Epidermal melanocyte (primary cell): ENCODE measurements around the gene USF3.

Source experiments
- DNase-seq: peaks from one replicate; pipeline ENCODE4 v3.0.0; 2011; ENCODE audit warnings: low spot score; ENCODE audit not compliant: insufficient read length

The USF3 gene, protein sequence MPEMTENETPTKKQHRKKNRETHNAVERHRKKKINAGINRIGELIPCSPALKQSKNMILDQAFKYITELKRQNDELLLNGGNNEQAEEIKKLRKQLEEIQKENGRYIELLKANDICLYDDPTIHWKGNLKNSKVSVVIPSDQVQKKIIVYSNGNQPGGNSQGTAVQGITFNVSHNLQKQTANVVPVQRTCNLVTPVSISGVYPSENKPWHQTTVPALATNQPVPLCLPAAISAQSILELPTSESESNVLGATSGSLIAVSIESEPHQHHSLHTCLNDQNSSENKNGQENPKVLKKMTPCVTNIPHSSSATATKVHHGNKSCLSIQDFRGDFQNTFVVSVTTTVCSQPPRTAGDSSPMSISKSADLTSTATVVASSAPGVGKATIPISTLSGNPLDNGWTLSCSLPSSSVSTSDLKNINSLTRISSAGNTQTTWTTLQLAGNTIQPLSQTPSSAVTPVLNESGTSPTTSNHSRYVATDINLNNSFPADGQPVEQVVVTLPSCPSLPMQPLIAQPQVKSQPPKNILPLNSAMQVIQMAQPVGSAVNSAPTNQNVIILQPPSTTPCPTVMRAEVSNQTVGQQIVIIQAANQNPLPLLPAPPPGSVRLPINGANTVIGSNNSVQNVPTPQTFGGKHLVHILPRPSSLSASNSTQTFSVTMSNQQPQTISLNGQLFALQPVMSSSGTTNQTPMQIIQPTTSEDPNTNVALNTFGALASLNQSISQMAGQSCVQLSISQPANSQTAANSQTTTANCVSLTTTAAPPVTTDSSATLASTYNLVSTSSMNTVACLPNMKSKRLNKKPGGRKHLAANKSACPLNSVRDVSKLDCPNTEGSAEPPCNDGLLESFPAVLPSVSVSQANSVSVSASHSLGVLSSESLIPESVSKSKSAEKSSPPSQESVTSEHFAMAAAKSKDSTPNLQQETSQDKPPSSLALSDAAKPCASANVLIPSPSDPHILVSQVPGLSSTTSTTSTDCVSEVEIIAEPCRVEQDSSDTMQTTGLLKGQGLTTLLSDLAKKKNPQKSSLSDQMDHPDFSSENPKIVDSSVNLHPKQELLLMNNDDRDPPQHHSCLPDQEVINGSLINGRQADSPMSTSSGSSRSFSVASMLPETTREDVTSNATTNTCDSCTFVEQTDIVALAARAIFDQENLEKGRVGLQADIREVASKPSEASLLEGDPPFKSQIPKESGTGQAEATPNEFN (N-terminal part only)

DNA sequence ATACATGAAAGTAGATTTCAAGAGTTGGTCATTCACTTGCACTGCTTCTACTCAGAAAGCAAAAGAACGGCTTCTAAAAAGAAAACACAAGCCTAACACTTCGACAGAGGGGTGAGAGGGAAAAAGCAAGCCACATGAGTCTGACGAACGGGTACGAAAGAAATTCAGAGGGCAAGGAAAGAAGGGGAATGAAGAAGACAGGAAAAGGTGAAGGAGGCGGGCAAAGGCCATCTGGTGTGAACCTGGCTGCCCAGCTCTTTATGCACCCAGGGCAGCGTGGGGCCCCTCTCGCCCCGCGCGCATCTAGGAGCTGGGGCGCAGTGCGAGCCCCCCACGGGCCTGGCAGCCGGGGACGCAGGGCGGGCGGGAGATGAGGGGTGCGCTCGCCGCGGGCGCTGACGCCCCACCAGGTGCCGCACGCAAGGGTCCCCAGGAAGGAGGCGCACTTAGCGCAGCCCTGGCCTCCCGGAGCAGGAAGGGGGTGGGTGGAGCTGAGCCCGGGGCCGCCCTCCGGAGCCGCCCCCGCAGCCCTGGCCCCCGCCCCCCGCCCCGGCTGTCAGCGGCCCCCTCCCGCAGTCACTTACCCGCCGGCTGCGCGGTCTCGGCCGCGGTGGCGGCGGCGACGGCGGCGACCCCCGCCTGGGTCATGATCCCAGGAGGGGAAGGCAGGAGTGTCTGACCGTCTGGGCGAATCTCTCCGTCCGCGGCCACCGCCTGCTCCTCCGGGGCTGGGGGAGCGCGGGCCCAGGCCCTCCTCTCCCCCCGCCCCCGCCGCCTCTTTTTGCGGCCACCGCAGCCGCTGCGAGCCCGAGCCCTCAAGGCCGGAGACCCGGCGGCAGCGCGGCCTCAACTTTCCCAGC lies at the start of gene USF3:
Gene USF3, minus strand, starts transcription at position 857 of the 860 bp plus-strand sequence. CDS start 21,764 bp downstream, outside the sequence.
- peak; percentile 49 for DNase-seq

DNA sequence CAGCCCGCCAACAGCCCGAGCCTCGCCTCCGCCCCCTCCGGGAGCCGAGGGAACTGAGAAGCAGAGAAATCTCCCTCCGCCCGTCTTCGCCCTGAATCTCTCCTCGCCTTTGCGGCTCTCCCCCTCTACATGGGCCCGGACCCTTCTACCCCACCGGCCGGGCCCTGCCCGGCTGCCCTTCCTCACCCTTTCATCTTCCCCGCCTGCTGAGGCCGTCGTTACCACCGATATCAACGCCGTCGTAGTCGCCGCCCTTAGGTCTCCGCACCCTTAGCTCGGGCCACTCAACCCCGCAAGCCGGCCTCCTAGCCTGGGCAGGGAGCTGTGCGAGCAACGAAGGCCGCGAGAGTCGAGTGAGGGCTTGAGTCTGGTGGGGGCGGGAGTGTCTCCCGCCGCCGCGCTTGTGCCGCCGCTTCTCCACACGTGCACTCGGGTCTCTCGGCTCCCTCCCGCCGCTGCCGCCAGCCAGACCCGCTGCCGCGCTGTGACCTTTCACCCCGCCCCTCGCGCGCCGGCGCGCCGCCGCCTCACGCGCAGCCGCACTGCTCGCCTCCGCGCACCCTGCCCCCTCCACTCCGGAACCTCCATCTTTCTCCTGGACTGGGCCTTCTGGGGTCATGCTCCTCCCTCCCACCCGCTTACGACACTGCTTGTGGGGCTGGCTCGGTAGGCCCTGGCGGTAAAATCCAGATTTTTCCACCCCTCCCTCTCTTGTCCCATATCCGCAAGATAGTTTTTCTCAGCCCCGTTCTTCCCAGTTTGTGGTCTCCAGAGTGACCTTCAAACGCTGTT lies 49.5 kb upstream of the USF3 start, which contains the start of gene NAA50:
Gene NAA50, minus strand, starts transcription at position 494 of the 792 bp plus-strand sequence. Its CDS starts 300 bp downstream, at position 194.
- DNase-seq: peak; percentile 78

DNA sequence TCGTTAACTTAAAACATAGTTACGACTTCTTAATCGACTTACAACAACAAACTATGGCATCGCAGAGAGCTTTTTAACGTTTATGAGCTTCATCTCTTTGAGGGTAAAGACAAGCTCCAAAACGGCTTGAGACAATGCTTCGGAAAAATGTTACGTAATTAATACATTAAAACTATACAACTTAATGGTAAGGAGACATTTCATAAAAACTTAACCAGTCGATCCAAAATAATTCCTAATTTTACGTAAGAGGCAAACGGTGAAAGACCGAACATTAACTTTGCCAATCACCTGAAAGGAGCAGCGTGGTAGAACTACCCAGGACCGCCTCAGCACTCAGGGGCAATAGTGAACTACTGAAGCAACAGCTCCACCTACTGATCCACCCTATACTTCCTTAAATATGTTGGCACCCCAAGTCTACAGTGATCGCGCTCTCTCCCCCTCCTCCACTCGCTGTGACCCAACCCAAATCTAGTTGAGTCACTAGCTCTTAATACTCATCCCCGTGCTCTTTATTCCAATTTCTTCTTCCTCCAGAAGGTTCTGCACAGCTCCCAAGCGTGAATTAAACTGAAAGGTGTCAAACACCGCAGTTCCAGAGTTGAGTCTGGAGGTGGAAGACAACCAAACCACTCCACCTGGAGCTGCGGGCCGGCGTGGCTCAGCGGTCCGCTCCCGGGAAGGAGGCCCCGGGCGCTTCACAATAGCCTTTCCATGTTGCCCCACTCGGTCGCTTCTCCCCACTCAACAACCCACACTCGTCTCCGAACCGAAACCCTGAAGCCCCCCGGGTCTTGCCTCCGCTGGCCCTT lies 48.7 kb upstream of the USF3 start:
- peak; percentile 67 for DNase-seq

DNA sequence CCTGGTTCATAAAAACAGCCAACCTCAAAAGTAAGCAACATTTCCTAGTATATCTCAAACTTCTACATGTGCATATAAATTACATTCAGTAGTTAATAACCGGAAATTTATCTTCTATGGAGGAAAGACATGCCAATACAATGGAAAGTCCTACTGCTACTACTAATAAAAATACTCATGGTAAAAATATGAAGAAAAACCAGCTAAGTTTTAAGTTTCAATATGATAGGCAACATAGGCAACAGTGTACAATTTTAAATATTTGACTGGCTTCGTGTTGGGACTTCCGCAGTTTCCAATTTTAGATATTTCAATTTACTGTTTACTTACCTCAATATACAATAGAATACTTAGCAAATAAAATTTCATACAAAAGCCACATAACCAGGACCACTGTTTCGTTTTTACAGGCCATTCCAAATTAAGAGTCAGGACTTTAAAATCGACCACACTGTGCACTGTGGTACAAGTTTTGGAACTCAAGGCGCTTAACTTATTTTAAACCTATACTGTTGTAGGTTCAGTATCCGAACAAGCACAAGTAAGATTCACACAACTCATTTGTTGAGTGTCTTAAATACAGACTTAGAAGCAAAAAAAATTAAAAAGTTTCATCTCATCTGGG lies 46.7 kb upstream of the USF3 start:
- DNase-seq: no peak

DNA sequence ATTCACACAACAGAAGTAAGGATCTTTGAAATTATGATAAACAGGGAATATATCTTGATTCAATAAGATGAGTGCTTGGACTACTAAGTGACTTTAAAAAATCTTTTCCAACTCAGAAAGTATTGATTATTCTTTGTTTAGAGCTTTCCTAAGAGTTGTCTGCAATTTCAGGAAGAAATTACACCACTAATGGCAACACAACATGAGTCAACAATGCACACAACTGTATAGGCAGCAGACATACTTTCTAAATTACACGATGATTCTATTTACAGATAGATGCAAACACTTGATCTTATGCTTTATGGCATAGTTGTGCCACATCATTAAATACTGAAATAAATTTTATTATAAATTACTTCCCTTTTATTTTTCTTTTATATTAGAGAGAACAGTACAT lies 45.2 kb upstream of the USF3 start:
- no peak for DNase-seq

DNA sequence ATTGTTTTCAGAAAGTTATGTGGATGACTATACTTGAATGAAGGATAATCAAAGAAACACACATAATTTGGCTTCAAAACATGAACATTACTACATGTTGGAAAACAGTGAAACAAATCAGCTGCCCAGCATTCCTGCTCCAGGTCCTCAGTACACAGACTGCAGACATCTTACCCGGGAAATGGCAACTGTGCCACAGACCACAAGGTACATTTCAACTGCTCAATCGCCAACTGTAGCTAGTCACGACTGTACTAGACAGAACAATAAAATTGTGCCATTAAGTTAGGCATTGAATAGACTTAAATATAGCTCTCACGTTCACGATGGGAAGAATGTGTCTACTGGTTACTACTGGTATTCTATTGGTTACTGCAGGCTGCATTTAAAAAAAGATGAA lies 44.6 kb upstream of the USF3 start:
- DNase-seq: no peak

DNA sequence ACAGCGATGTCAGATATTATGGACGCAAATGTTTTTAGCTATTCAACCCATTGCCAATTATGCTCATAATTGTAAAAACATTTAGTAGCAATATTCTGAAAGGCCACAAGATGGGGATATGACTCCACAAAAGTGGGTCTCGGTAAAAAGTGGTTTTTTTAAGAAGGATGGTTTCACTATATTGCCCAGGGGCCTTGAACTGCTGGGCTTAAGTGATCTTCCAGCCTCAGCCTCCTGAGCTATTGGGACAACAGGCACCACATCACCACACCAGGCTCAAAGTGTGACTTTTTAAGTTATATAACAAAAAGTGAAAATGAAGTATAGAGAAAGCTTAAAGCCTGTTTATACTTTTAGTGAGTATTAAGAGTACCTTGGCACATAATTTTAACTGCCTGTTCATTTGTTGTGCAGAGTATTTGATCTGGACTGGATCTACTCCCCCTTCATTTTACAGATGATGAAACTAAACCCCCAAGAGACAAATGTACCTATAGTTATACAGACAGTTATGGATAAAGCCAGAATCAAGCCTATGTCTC lies 40.2 kb upstream of the USF3 start:
- no peak for DNase-seq

DNA sequence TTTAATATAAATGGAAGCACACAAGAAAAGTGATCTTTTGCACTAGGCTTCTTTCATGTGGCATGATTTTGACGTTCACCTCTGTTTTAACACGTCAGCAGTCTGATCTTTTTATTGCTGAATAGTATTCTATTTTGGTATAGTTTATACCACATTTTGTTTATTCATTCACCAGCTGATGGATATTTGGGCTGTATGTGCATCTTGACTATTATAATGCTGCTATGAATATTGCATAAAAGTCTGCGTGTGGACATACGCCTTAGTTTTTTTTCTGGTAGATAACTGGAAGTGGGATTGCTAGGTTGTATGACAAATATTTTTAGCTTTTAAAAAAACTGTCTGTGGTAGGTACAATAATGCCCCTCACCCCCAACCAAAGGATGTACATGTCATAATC lies 35.3 kb upstream of the USF3 start:
- DNase-seq: no peak

DNA sequence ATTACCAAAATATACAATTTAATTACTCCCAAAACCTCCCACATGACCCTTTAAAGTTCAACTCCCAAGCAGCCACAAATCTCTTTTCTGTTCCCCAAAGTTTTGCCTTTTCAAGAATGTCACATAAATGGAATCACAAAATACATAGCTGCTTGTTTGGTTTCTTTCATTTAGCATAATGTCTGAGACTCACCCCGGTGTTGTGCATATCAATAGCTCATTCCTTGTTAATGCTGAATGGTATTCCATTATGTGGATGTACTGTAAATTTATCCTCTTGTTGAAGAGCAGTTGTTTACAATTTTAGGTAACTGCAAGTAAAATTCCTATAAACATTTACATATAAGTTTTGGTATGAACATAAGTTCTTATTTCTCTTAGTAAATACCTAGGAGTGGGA lies 34.1 kb upstream of the USF3 start:
- no peak for DNase-seq

DNA sequence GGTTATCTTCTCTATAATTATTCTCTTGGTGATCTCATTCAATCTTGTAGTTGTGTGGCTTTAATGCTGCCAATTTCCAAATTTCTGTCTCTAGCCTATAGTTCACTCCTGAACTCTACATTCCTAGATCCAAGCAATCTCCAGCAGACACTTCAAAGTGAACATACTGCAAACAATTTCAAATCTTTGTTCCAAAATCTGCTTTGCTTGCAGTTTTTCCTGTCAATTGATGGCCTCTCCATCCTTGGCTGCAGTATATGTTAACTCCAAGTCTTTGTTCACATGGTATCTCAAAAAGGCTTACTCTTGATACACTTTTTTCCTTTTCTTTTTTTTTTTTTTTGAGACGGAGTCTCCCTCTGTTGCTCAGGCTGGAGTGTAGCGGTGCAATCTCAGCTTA lies 32.2 kb upstream of the USF3 start:
- DNase-seq: no peak

DNA sequence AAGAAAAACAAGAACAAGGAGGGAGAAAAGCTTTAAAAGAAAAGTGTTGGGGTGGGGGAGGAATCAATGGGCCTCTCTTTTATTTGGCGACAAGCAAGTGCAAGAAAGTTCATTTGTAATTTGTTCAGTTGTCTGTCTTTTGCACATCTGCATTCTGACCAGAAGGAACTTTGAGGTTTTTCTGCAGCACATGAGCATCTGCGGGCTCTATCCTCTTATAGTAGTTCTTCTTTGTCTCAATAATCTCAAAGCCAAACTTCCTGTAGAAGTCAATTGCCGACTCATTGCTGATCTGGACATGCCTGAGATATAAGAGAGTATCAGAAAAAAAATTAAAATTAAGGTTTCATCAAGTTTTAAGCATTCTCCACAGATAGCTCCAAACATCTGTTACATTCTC lies 25.2 kb upstream of the USF3 start:
- no peak for DNase-seq

DNA sequence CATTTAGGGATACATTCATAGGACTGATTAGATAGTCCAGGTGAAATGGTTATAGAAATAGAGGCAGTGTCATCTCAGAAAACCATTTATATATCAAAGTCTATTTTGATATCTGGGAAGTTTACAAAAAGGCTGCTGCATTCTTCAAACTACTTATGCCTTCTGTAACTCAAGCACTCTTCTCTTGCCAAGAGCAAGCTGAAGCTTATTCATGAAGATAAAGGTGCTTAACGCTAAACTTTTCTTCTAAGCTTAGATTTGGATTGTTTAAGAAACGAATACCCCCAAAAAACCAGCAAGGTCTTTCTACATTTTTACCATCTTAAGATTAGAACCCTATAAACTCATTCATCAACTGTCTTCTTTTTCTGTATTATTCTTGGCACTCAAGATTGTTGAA lies 23.3 kb upstream of the USF3 start:
- no peak for DNase-seq

DNA sequence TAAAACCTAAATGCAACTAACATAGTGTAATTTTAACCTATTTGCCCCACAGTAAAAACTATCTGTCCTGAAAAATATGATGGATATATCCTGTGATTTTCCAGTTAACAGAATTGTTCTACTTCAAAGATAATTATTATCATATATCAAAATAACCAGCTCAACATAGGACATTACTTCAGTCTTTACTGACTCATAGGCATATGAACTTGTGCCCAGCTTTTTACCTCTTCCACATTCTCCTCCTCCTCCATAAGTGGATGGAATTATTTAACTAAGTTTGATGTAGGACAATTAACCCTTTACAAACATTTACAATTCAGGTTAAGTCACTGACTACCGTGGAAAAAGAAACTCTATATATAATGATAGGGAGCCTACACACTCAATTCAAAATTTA lies 22.9 kb upstream of the USF3 start:
- no peak for DNase-seq

DNA sequence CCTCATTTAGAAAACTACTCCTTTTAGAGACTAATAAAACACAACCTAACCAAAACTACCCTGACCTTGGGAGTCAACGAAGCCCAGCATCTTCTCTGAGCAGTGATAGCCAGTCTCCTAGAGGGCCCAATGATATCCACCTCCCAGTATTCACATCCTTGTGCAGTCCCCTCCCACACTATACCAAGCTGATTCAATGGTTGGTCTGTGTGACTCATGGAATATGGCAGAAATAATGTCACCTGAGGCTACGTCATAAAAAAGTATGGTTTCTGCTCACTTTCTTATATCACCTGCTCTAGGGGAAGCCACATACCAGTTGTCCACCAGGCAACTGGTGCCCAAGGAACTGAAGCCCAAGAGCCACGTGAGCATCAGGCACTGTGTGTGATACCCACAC lies 21.4 kb upstream of the USF3 start:
- DNase-seq: no peak

DNA sequence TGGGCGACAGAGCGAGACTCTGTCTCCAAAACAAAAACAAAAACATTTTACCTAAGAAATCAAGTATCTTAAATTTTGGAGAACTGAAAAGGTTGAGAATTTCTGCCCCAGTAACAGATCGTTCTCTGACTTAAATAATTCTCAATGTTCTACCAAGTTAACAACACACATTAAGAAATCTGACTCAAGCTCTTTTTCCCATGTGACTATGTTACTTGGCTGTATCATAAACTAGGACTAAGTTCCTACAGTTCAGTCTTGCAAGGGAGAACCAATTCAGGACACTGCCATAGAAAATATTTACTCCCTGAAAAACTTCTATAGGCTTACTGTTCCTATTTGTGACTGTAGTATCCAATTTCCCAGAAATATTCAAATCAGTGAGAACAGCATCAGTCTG lies 20.9 kb upstream of the USF3 start:
- no peak for DNase-seq

DNA sequence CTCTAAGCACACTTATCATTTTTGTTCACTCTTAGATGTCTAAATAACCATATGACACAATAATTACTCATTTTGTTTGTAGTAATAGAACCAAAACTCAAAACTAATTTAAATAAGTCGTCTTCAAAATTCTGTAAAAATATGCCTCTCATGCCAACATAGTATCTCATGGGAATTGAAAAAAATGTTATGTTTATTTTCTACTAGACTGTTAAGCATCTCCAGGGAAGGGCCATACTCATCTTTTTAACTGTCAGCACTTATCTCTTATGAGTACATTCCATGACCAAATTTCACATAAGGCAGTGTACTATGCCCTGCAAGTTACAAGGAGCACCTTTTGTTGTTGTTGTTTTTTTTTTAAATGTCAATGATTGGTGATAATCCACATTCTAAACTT lies 18.3 kb upstream of the USF3 start:
- DNase-seq: no peak

DNA sequence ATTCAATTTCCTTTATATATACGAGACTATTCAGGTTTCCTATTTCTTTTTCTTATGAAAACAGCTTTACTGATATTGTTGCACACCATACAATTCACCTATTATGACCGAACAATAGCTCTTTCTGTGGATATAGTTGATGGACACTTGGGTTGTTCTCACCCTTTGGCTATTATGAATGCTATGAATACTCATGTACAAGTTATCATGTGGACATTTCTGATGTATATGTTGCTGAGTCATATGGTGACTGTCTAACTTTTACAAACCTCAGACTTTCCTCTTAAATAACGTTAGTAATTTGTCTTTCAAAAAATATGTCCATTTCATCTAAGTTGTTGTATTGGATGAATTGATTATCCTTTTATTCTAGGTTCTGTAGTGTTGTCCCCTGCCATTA lies 15.7 kb upstream of the USF3 start:
- DNase-seq: no peak

DNA sequence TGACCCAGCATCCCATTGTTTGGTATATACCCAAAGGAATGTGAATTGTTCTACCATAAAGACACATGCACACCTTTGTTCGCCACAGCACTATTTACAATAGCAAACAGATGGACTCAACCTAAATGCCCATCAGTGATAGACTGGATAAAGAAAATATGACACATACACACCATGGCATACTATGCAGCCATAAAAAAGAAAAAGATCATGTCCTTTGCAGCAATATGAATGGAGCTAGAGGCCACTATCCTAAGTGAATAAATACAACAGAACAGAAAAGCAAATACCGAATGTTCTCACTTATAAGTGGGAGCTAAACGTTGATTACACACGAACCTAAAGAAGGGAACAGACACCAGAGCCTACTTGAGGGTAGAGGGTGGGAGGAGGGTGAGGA lies 11.4 kb upstream of the USF3 start:
- DNase-seq: no peak
